Lower leg skin (tissue), 4 donors: ENCODE measurements around the gene PHF12. TPM values are rescaled to one million over a fixed set of nuclear protein-coding genes. Genes with fewer than 3 reads are reported as not detected.
"Not testable (repeated sequence)": the region's sequence is repeated elsewhere in the genome, so short reads cannot be mapped to it uniquely, and the experiment has no call there.

Experiments
- DNase-seq, 2 donors: peaks; one replicate each; pipeline ENCODE4 v3.0.0-alpha.2; 2019; ENCODE audit warnings: low spot score in 2 of 2
- H3K4me3 ChIP-seq: fragments of 200-600 bp; sonication (generic); 2 replicates; pipeline ENCODE4 v1.5.1; 2017; ENCODE audit warnings: mild to moderate bottlenecking, low read depth; ENCODE audit not compliant: poor library complexity, severe bottlenecking
- POLR2A ChIP-seq, 2 donors: fragments of 450-650 bp; IDR thresholded peaks; one replicate each; pipeline ENCODE4 v1.6.1; 2016 to 2017; ENCODE audit warnings: antibody characterized with exemption in 2 of 2, mild to moderate bottlenecking in 1 of 2, moderate library complexity in 1 of 2
- WGBS, 2 donors: methylation state at CpG; one replicate each; pipeline ENCODE4 v1.1.5; 2018; 5-methylcytosine and 5-hydroxymethylcytosine counted together
- intact Hi-C: fragments of 100-400 bp; cut with DNase I; formaldehyde crosslinking; loops from one replicate; pipeline ENCODE4 v1.15.0; 2023; ENCODE audit warnings: low total_unique reads
- total RNA-seq, 4 donors: library from RNA; depleted of rRNA; stranded (reverse); fragments of >200 nt; gene quantifications; one replicate each; pipeline ENCODE4 v1.1.0, GENCODE V29; 2016
- TF ChIP-seq, protein P1 (sequence below), 3 donors: fragments of 450-650 bp; IDR thresholded peaks; one replicate each; pipeline ENCODE4 v1.5.1; 2016; ENCODE audit warnings: antibody characterized with exemption in 3 of 3, mild to moderate bottlenecking in 3 of 3, moderate library complexity in 2 of 3

Gene PHF12
- total RNA-seq, 4 donors from 2014 or later, result 24.4 to 52.9 (median 42.7) TPM

DNA sequence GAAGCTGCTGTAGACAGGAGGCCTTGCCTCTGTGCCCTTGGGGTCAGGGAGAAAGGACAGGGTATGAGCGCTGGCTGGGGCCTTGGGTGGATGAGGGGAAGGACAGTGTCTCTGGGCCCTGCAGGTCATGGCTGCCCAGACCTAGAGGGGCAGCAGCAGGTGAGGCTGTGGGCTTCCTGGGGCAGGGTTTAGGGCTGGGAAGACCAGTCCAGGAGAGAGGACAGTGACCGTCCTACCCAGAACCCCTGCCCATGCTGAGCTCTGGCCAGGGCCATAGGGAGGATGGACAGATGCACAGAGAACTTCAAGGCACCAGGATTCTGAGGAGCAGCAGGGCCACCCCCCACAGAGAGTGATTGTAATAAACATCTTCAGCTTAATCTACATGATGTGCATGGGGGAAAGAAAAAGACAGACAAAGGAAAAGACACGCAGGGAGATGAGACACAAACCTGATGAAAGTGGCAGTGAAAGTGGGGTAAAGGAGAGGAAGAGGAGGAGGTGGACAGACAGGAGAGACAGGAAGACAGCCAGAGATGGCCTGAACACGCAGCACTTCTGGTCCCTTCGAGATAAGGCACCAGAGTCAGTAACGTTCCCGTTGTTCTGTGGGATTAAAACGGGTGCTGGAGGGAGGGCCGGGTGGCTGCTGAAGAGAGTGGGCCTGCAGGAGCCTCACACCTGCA is 71.3 kb downstream of the PHF12 start:
- no peak overlapping the region for H3K4me3 ChIP-seq
- intact Hi-C loops, result no loop called here
- no peak for TF ChIP-seq POLR2A (IDR thresholded peaks at IDR 0.05)
- TF ChIP-seq, protein P1, sequence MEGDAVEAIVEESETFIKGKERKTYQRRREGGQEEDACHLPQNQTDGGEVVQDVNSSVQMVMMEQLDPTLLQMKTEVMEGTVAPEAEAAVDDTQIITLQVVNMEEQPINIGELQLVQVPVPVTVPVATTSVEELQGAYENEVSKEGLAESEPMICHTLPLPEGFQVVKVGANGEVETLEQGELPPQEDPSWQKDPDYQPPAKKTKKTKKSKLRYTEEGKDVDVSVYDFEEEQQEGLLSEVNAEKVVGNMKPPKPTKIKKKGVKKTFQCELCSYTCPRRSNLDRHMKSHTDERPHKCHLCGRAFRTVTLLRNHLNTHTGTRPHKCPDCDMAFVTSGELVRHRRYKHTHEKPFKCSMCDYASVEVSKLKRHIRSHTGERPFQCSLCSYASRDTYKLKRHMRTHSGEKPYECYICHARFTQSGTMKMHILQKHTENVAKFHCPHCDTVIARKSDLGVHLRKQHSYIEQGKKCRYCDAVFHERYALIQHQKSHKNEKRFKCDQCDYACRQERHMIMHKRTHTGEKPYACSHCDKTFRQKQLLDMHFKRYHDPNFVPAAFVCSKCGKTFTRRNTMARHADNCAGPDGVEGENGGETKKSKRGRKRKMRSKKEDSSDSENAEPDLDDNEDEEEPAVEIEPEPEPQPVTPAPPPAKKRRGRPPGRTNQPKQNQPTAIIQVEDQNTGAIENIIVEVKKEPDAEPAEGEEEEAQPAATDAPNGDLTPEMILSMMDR (IDR thresholded peaks at IDR 0.05), result no peak
- no peak for DNase-seq
- 76 to 87% methylated on average over 9 of the region's 9 CpGs for WGBS, 2 donors

DNA sequence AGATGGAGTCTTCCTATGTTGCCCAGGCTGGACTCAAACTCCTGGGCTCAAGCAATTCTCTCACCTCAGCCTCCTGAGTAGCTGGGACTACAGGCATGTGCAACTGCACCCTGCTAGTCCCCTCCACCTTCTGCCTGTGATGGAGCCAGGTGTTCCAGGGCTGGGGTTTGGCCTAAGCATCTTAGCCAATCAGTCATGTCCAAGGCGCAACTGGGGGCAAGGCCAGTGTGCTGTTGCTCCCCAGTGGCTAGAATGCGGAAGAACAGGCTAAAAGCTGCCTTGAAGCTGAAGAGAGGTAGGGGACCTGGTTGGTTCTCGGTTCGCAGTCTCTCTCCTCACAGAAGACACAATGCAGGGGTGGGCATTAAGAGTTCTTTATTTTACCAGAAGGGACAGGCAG is 72.3 kb downstream of the PHF12 start:
- 77 to 89% methylated on average over 4 of the region's 4 CpGs for WGBS, 2 donors
- TF ChIP-seq POLR2A (IDR thresholded peaks at IDR 0.05), result no peak
- TF ChIP-seq, protein P1 (IDR thresholded peaks at IDR 0.05), result no peak
- H3K4me3 ChIP-seq, result no peak overlapping the region
- intact Hi-C loops, result no loop called here
- no peak for DNase-seq

DNA sequence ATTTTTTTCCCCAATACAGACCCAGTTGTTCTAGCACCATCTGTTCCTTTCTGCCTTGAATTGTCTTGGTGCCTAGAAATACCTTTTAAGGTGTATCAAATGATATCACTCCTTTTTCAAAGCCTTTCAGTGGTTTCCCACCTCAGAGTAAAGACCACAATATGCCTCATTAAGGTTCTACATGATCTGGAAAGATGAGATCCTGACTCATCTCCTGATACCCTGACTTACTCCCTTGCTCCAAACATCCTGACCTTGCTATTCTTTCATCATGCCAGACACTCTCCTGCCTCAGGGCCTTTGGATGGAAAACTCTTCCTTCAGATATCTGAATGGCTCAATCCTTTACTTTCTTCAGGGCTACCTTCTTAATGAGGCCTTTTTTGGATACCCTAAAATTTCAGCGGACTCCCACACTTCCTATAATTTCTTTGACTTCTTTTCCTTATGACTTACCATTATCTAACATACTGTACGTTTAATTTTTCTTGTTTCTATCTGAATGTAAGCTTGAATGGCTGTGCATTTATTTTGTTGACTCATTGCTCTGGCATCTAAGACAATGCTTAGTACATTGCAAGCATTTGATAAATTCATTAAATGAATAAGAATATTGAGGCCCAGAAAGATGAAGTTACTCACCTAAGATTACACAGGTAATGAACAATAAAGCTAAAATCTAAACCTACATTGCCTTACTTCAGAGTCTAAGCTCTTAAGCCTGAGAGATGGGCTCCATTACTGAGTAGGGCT is 73.0 kb downstream of the PHF12 start:
- no peak for DNase-seq
- no peak overlapping the region for H3K4me3 ChIP-seq
- WGBS, 2 donors, result 84 to 88% methylated on average over 2 of the region's 2 CpGs
- intact Hi-C loops, result no loop called here
- no peak for TF ChIP-seq POLR2A (IDR thresholded peaks at IDR 0.05)
- TF ChIP-seq, protein P1 (IDR thresholded peaks at IDR 0.05), result no peak

DNA sequence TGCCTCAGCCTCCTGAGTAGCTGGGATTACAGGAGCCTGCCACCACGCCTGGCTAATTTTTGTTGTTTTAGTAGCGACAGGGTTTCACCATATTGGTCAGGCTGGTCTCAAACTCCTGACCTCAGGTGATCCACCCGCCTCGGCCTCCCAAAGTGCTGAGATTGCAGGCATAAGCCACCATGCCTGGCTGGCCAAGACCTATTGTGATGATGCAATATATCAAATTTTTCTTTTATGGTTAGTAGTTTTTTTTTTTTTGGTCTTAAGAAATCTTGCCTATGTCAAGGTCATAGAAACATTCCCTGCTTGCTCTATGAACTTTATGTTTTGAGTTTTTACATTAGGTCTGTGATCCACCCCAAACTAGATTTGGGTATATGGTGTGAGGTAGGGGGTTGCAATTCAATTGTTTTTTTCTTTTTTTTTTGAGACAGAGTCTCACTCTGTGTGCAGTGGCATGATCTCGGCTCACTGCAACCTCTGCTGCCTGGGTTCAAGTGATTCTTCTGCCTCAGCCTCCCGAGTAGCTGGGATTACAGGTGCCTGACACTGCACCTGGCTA is 74.1 kb downstream of the PHF12 start:
- DNase-seq, H3K4me3 ChIP-seq, intact Hi-C loops: not testable (repeated sequence)
- WGBS, 2 donors, result 95 to 98% methylated on average over 6 of the region's 6 CpGs

DNA sequence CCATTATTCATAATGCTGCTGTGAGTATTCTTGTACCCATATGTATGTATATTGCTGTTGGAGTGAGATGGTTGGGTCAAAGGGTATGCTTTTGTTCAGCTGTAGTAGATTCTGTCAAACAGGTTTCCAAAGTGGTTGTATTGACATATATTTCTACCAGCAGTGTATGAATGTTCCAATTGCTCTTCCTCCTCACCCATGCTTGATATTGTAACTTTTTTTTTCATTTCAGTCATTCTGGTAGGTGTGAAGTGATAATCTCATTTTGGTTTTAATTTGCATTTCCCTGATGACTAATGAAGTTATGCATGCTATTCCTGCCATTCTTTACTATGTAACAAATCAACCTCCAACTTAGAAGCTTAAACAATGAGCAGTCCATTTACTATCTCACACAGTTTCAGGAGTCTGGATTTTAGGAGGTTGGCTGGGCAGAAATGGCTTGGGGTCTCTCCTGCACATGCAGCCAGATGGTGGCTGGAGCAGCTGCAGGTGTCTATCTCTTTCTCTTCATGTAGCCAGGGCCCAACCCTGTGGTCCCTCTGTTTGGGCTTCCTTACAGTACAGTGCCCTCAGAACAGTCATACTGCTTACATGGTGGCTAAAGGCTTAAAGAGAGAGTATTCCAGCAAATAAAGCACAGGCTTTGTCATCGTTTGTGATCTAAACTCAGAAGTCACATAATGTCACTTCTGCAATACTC is 75.3 kb downstream of the PHF12 start:
- intact Hi-C loops, result no loop called here
- WGBS, 2 donors, result 42 to 54% methylated on average over 1 of the region's 1 CpG
- DNase-seq, result no peak
- TF ChIP-seq, protein P1 (IDR thresholded peaks at IDR 0.05), result no peak
- no peak for TF ChIP-seq POLR2A (IDR thresholded peaks at IDR 0.05)
- H3K4me3 ChIP-seq, result no peak overlapping the region

DNA sequence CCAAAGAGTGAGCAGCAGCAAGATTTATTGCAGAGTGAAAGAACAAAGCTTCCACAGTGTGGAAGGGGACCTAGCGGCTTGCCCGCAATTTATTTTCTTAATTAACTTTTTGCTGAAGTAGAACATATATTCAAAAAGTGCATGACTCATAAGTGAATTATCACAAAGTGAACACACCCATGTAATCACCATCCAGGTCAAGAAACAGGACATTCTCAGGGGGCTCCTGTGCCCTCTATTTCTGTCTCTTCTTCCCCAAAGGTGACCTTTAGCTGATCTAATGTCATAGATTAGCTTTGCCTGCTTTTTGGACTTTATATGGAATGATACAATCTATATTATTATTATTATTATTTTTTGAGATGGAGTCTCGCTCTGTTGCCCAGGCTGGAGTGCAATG is 76.6 kb downstream of the PHF12 start:
- TF ChIP-seq, protein P1 (IDR thresholded peaks at IDR 0.05), result no peak
- TF ChIP-seq POLR2A (IDR thresholded peaks at IDR 0.05), result no peak
- WGBS, 2 donors, result 62 to 67% methylated on average over 3 of the region's 3 CpGs
- no peak overlapping the region for H3K4me3 ChIP-seq
- no peak for DNase-seq
- intact Hi-C loops, result no loop called here
